ENCODE data around the gene PHACTR1.

The PHACTR1 gene

DNA sequence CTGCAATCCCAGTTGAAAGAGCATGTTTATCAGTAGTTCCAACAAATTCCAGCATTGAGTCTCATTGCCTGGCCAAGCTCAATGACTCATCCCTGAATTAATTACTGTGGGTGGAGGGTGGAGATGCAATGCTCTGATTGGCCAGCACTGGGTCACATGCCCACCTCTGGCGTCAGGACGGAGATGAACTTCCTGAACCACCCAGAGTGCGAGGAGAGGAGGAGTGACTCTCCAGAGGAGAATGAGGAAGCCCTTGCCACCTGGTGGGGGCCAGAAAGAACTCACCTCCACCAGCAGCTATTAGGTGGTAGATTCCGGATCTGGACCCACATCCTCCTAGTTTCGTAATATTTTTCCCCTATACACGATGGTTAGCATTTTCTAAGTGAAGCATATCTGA is 327.8 kb downstream of the PHACTR1 start:
- DNase-seq, result no peak

- no peak for DNase-seq
Observed at GRCh38 chr6:13044896-13045295, 328.3 kb downstream of the PHACTR1 start.

- DNase-seq, result no peak
Observed at GRCh38 chr6:13045676-13046075, 329.1 kb downstream of the PHACTR1 start.

DNA sequence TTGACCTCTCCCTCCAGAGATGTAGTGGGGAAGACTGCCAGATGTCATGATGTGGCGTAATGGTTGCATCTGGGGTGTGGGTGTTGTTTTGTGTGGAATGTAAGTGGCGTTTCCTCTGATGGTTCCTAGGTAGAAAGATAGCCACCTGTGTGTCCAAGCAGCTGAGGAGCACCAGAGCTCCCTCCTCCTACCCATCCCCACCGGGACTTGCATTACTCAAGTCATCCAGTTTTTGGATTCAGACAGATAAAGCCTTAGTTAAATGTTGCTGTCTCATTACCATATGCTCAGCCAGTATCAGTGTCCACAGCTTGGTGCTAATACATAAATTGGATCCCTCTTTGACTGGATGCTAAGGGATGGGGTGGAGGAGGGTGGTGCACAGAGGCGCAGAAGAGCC is 329.5 kb downstream of the PHACTR1 start:
- no peak for DNase-seq

GRCh38 chr6:13048113-13048512 is 331.5 kb downstream of the PHACTR1 start:
- no peak for DNase-seq

DNA sequence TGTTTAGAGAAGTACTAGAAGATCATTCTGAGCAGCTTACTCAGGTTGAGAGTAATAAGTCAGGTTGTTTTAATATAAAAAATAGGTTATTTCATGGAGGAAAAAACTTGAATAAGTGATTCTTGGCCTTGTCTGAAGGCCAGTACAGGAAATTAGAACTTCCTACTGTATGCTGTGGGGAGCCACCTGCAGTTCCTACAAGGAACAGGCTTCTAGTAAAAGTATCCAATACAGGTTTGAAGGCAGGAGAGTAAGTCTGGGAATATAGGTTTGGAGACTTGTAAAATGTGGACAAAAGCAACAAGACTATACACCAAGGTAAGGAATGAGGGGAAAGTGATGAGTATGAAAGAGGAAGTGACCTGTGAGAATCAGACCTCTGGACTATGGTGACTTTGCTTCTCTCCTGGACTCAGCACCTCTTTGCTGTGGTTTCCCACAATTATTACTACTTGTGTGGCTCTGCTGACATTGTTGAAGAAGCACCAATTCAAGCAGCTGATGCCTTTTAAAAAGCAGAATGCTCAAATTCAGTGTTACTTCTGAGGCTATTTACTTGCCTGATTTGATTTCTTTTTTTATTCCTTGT is 333.2 kb downstream of the PHACTR1 start:
- DNase-seq, result no peak

DNA sequence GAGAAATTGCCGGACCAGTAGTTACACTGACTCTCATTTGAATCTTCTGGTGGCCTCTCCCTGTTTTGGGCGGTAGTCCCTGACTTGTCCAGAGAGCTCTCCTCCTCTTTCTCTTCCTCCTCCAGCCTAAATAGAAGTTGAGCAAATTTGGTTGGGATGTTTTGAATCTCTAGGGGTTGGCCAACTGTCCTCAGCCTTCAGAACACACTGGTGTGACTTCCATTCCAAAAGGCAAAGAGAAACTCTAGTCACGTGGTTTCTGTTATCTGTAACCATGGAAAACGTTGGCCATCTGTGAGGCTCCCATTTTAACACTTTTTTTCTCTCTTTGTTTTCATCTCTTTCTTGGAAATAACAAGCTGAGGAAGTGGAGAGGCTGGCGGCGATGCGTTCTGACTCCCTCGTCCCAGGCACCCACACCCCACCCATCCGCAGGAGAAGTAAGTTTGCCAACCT is 336.5 kb downstream of the PHACTR1 start:
- no peak for DNase-seq

- DNase-seq, result no peak
Observed at GRCh38 chr6:13058051-13058450, 341.5 kb downstream of the PHACTR1 start.

- DNase-seq, result no peak
Observed at GRCh38 chr6:13059026-13059425, 342.5 kb downstream of the PHACTR1 start.

DNA sequence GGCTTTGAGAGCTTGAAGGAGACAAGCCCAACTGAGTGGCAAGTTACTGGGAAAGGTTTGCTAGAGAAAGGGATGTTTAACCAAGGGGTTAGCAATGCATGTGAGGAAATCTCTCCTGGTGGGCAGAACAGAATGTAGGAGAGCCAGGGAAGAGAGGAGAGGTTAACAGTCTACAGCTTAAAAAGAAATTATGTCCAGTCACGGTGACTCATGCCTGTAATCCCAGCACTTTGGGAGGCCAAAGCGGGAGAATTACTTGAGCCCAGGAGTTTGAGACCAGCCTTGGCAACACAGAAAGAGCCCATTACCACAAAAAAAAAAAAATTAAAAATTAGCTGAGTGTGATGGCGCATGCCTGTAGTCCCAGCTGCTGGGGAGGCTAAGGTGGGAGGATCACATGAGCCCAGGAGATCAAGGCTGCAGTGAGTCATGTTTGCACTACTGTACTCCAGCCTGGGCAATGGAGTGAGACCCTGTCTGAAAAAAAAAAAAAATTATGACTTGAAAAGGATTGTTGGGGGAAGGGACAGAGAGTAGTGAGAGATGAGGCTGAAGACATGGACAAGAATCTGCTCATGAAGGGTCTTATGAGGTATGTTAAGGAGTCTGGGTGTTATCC is 346.8 kb downstream of the PHACTR1 start:
- DNase-seq, result no peak

DNA sequence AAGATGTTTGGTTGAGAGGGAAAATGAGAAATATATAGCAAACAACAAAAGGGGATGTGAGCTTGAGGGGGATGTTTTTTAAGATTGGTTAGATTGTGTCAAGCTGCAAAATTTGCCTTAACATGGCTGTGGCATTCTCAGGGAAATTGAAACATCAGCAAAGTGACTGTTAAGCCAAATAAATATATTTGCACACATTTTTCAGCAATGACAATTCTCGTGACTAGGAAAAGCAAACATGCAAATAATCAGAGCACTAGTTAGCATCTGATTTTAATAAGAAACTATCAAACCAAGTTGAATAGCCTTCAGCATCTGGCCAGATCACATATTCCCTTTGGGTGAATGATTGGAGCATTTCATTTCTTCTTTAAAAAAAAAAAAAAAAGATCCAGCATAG is 349.0 kb downstream of the PHACTR1 start:
- no peak for DNase-seq

DNA sequence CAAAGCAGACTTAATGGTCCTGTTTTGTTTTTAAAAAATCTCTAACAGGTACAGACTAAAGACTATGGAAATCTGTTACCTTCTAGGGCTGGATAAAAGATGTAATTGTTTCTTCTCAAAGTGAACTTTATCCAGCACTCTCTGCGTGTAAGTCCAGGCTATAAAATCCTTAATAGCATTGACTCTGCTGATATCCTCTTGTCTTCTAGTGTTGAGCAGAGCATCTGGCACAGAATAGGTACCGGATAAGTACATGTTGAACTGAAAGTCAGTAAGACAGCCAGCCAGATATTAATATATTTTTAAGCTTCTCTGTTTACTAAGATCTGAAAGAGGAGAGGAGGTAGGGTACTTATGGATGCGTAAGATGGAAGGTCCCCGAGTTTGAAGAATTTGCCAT is 349.5 kb downstream of the PHACTR1 start:
- DNase-seq, result no peak

GRCh38 chr6:13066820-13067219 is 350.3 kb downstream of the PHACTR1 start:
- DNase-seq, result no peak

DNA sequence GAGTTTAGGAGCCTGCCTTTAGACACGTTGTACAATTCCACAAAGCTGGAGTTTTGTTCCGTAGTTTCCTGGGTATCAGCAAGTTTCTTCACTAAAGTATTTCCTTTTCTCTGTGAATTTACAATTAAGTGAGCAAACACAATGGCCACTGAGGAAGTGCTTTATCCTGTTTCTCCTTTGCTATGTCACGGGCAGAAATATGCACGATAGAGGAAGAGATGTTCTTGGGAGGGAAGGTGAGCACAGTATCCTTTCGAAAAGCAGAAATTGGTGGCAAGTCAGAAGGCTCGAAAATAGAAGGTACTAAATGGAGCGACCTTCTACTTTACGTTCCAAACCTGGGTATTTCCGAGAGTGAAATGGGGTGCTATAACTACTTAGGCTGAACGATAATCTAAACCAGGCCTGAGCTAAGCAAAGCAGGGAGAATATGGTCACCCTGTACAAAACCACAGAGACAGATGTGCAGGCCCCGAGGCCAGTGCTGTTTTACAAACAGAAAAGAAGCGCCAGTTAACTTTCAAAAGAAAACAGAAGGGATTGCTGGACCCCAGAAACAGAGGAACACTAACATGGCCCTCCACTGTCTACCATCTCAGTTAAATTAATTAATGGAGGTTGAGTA is 352.1 kb downstream of the PHACTR1 start:
- no peak for DNase-seq

GRCh38 chr6:13071550-13072345 is 355.2 kb downstream of the PHACTR1 start:
- DNase-seq, result no peak

- no peak for DNase-seq
Observed at GRCh38 chr6:13072686-13073347, 356.2 kb downstream of the PHACTR1 start.

DNA sequence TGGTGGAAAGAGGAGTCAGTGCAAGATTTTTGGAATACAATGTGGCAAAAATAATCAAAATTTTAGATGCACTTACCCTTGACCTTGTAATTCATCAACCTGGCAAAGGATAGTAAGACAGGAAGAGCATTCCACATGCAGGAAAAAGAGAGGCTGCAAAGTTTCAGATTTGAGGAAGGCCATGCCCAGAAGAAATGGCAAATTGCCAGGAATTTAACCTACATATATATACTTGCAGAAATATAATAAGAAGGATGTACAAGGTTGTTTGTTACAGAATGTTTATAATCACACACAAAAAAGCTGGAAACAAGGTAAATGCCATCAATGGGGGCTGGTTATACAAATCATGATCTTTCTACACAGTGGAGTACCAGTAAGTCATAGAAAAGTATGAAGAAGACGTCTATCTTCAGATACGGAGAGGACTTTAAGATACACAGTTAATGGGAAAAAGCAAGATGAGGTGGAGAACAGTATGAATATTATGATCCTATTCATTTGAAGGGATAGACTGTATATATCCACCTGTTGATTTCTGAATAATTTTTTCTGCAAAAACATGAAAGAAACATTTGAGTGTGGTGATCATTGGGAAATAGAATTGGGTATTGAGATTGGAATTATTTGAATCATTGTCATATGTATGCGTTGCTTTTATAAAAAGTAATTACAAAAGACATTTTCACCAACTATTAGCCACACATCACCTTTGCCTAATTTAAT is 358.0 kb downstream of the PHACTR1 start:
- no peak for DNase-seq

DNA sequence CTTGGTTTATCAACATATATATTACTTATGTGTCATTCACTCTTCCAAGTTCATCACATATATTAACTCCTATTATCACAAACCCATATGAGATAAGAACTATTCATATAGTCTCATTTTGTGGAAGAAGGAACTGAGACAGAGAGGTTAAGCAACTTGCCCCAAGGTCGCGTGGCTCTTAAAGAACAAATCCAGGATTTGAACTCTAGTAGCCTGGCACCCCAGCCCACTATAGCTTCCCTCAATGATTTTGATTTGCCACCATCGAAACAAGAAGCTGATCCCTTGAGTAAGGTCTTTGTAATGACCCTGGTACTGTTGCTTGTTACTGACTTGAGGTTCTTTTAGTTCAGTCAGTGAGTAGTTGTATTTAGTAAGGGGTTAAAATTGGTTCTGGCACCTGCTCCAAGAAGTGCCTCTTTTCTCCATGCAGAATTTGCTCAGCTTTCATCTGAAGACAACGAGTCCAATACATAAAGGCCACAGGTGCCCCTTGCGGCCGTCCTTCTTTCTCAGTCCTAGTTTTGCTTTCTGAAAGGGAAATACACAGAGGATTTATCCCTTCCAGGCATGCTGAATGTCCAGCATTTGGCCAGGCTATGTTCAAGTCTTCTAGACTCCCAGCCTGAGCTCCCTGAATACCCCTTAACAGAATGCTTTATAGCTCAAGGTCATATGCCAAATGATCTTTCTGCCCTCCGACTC is 358.7 kb downstream of the PHACTR1 start:
- DNase-seq, result no peak

DNA sequence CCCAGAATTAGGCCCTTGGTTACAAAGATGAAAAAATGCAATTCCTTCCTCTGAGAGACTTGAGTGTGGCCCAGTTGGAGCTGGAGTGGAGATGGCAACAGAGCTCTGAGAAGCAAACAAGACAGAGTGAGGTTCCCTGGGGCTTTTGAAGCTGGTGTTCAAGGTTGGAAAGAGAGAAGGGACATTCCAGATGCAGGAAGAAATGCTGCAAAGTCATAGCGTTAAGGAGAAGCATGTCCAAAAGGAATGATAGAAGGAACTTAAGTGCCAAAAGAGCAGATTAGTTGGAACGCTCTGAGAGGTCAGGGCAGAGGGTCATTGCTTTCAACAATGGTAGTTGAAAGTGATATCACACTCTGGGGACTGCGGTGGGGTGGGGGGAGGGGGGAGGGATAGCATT is 360.0 kb downstream of the PHACTR1 start:
- no peak for DNase-seq

DNA sequence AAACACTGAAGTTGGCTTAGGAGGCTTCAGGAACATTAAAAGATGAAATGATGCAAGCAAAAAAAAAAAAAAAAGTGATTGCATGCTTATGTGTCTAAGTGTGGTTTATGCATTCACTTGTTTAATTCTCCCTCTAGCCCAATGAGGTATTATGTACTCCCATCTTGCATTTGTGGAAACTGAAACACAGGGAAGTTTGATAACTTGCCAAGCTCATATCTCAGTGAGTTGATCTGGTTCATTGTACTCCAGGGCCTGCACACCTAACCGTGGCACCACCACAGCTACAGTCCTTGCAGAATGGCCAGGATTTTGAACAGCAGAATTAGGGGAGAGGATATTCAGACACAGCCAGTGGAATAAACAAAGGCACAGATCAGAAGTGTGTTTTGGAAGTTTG is 360.6 kb downstream of the PHACTR1 start:
- DNase-seq, result no peak

- no peak for DNase-seq
Observed at GRCh38 chr6:13079096-13079723, 362.6 kb downstream of the PHACTR1 start.
